VCaP (cell line): ENCODE data around the gene SP1.
"Not testable (repeated sequence)": the region's sequence is repeated elsewhere in the genome, so short reads cannot be mapped to it uniquely, and the experiment has no call there.

Source experiments
- H3K27ac ChIP-seq: fragments of 450-650 bp; 2 replicates; pipeline ENCODE4 v1.5.1; 2017
- CTCF ChIP-seq: fragments of 450-650 bp; conservative IDR thresholded peaks from 2 replicates; pipeline ENCODE4 v1.5.1; 2017; ENCODE audit warnings: mild to moderate bottlenecking, moderate library complexity

SP1 gene

GRCh38 chr12:53380104-53380793 lies at the start of gene SP1:
TSS of gene SP1 (plus strand) at chr12:53380176. CDS start at chr12:53380292, 116 bp downstream.
- peak within 1 kb of the TSS; percentile 97 for H3K27ac ChIP-seq
- no peak for TF ChIP-seq CTCF

- no peak overlapping the region for H3K27ac ChIP-seq
- TF ChIP-seq CTCF, result no peak
Observed at GRCh38 chr12:53330671-53331070, 49.3 kb upstream of the SP1 start.

GRCh38 chr12:53332339-53332738 lies 47.6 kb upstream of the SP1 start:
- H3K27ac ChIP-seq, result not testable (repeated sequence)

DNA sequence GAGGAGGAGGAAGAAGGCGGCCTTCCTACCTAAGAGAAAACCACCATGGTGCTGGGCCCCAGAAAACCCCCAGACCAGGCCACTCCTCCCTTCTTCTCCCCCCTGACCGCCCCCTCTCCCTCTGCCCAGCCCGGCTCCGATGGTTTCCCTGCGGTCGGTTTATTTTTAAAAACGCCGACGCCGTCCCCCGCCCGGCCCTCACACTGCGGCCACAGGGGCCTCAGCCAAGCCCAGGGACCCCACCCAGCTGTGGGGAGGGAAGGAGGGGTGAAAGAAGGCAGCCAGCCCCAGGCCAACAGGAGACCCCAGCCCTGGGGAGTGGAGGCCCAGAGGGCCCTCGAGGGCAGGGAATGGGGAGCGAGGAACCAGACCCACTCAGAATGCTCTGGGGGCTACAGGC lies 47.2 kb upstream of the SP1 start:
- no peak for TF ChIP-seq CTCF

DNA sequence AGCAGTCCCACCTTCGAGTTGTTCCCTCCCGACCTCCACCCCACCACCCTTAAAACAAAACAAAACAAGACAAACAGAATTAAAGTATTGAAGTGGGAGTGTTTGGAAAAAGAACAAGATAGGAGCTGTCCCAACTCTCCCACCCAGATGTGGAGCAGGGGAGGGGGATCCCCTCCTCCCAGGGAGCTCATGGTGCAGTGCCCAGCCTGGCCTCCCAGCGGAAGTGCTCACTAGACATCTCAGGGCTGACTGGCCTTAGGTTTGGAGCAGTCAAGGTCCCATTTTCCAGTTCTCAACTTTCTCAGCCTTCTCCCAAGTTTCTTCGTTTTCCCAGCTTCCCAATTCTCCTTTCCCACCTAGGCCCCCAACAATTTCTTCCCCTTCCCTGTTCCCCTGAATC lies 46.7 kb upstream of the SP1 start:
- no peak overlapping the region for H3K27ac ChIP-seq
- TF ChIP-seq CTCF, result no peak

More for the DNA sequence above, 47.2 kb upstream of the SP1 start:
- no peak overlapping the region for H3K27ac ChIP-seq

DNA sequence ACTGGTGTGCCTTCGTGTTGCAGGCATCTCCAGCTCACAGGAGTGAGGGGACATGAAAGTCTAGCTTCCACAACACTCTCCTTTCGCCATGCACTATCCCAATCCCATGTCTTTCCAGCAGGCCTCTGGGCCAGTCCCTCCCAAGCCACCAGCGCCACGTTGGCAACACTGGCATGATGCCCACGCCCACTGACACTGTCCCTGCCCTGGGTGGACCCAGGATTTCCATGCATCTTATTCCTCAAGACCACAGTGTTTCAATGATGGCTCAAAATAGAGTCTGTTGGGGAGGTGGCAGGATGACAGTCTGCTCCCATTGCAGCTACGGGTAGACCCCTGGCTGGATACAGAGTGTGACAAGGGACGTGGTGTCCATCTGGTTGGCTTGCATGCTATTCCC lies 46.1 kb upstream of the SP1 start:
- TF ChIP-seq CTCF, result no peak
- no peak overlapping the region for H3K27ac ChIP-seq

DNA sequence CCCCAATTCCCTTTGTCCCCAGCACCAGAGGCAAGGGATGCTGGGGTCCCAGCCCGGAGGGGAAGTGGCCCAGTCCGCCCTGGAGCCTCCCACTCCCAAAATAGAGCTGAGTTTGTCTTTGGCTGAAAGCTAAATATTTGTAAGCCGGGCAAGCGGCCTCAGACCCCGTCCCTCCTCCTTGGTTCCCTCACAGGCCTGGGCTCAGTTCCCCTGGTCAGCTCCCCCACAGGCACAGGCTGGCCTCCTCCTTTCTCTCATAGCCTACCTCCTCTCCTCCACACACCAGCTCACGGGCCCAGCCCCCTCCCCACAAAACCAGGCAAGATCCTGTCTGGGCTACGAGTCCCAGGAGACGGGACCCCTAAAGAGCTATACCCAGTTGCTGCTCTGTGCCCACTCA lies 45.2 kb upstream of the SP1 start:
- no peak for TF ChIP-seq CTCF

GRCh38 chr12:53336181-53336681 lies 43.7 kb upstream of the SP1 start, which contains the start of gene SP7:
TSS of gene SP7 (minus strand) at chr12:53336354. CDS start at chr12:53335646, 708 bp downstream.
- H3K27ac ChIP-seq, result no peak within 1 kb of the TSS
- no peak for TF ChIP-seq CTCF

More for the DNA sequence above, 45.2 kb upstream of the SP1 start:
- no peak overlapping the region for H3K27ac ChIP-seq
